GM15510 (cell line): Measurements from ENCODE around the gene UNC13B.

Source experiments
- POLR2A ChIP-seq: IDR thresholded peaks from 3 replicates; pipeline ENCODE4 v1.6.1; 2011; ENCODE audit warnings: borderline replicate concordance; ENCODE audit not compliant: insufficient read length; ENCODE audit errors: extremely low read depth

The UNC13B gene

DNA sequence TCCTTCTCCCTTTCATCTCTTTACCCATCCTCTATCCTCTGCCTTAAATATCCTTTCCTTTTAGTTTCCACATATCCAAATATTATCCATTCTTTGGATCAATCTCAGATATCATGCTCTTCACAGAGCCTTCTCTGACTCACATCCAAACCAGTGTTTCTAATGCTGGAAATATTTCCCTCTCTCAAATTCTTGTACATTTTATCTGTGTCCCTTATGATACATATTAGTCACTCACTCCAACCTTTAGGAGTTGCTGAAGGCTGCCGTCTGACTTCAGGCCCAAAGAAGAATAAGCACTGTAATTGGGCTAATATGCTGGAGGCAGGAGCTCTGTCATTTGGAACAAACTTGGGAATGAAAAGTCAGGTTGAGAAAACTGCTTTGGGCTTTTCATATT is 171.7 kb downstream of the UNC13B start:
- no peak for TF ChIP-seq POLR2A

GRCh38 chr9:35335164-35335563 is 173.4 kb downstream of the UNC13B start:
- no peak for TF ChIP-seq POLR2A

DNA sequence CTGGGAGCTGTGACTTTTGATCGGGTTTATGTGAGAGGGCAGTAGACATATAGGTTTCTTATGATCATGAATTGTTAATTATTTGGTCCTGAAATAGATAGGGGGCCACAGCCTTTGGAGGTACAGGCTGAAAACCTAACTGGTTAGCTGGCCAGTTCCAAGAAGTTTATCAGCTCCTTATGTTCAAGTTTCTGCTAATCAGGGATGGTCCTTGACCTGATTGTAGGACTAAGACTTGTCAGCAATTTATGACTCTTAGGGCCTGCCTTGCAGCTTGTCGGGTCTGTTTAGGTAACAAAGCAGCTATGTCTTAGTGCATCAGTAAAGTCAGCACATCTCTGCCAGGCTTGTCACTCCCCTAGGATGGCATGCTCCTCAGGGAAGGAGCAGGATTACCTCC is 176.3 kb downstream of the UNC13B start:
- no peak for TF ChIP-seq POLR2A

DNA sequence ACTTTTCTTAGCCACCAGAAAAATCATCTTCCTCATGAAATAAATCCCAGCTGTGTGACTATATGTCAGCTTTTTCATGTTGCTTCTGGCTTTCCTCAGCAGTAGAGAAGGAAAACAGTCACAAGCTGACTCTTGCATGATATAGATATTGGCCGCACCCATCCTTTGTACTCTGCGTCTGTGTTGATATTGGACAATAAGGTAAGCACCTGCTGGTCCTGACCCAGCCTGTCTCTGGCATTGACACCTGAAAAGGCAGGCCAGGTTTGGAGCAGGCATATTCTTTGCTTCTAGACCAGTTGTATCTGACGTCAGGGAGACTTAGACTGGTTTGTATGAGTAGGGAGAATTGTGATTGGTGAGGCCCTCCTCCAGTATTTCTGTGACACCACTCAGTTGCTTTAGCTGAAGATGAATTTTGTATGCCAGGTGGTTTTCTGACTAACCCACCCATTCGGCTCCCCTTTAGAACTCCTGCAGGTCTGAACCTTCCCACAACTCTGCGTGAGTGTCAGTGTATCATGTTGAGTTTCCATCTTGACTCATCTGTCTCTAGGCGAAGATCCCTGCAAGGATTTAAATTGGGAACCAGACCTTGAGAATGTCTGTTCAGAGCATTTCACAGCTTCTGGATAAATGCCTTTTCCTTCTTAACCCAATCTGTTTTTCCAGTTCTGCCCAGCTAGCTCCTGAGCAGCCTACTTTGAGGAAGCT is 176.9 kb downstream of the UNC13B start:
- TF ChIP-seq POLR2A = no peak

DNA sequence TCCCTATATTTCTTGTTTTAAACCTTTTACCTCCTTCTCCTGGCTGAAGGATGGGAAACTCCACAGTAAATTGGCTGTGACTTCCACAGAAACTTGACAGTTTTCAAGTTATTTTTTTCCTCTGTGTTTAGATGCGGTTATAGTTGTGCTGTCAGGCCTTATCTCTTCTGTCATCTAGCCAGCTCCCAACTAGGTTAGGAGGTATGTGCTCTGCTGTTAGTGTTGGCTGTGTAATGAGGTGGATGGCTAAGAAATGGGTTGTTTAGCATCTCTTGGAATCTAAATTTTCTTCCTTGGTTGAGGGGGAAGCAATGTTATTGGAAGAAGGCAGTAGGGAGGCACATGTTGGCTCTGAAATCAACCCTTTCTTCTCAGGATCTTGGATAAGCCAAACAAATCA is 178.2 kb downstream of the UNC13B start:
- TF ChIP-seq POLR2A = no peak

DNA sequence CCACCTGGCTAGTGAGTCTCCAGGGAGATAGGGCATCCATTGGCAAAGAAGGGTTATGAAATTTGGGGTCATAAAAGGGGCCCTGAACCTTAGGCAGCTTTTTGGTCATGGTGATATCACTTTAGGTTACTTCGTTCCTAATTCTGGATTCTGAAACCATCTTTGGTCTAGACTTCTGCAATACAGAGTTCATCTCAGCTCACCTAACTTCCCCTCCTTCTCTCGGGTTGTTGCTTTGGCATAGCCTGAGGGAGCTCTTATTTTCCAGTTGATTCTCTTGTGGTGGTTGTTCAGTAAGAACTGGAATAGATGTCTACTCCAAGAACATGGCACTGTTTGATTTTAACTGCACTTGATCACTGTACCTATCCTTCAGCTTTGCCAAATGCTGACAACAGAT is 179.2 kb downstream of the UNC13B start:
- no peak for TF ChIP-seq POLR2A

DNA sequence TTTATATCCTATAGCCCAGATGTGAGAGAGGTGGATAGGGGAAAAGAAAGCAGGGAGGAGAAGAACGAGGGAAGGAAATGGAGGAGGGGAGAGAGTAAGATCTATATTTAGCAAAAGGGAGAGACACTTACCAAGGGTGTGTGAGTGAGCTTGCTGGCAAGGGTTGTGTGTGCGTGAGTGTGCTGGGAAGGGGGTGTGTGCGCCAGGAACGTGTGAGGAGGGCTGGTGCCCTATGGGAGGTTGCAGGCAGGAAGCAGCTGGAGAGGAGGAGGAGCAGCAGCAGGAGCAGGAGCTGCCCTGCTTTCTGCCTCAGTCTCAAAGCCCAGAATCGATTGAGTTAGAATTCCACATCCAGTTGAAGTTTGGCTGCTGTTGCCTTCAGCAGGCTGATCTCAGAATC is 179.8 kb downstream of the UNC13B start:
- TF ChIP-seq POLR2A = no peak

GRCh38 chr9:35342221-35342958 is 180.6 kb downstream of the UNC13B start:
- no peak for TF ChIP-seq POLR2A

GRCh38 chr9:35348109-35348508 is 186.3 kb downstream of the UNC13B start:
- no peak for TF ChIP-seq POLR2A

DNA sequence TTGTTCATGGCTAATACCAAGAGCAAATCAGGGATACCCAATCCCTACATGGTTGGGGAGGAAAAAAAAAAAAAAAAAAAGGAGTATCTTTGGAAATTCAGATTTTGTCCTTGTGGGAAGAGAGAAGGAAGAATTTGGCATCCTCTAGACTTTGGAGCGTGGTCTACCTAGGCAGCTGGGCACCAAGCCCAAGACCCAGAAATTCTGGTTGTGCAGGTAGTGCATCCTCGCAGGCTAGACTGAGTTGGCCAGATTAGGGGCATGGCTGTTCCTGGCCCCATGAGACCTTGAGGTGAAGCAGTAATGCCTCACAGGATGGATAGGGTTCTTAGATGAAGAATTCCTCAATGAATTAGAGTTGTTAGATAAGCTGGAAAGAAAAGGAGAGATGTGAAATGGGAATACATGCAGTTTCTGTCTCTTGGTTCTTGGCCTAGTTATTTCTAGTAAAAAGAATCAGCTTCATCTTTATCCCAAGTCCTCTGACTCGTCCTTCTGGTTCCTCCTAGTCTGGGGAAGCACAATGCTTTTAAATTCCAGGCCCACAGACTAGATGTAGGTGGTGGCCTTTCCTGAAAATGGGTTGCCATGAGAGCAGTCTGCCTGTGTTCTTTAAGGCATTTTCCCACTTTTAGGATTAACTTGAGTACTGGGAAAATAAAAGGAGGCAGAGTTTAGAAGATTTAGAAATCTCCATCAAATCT is 187.6 kb downstream of the UNC13B start:
- no peak for TF ChIP-seq POLR2A

- no peak for TF ChIP-seq POLR2A
Observed at GRCh38 chr9:35350212-35350611, 188.4 kb downstream of the UNC13B start.

- TF ChIP-seq POLR2A = no peak
Observed at GRCh38 chr9:35350827-35351549, 189.2 kb downstream of the UNC13B start.

DNA sequence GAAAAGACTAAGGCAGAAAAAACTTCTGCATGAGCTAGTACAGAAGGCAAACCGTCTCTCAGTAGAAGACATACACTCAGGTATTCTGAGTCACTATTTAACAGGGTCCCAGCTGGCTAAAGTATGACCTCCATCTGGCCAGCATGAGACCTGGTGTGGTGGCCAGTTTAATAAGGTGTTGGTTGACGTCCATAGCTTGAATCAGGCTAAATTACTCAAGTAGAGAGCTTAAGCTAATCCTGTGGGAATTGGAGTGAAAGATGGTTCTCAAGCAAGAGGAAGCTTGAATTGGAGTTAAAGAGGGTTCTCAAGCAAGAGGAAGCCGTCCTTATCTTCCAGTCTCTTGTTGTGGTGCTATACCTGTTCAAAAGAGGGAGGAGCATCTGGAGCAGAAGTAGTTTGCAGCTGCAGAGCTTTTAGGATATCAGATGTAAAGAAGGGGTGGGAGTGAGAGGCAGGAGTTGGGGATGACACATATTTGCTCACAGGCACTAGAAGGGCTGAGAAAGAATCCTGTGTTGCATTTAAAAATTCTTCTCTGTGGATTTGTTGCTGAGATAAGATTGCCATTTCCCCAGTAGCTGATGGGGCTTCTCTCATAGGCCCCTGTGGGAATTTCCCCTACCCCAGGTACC is 192.0 kb downstream of the UNC13B start:
- no peak for TF ChIP-seq POLR2A

DNA sequence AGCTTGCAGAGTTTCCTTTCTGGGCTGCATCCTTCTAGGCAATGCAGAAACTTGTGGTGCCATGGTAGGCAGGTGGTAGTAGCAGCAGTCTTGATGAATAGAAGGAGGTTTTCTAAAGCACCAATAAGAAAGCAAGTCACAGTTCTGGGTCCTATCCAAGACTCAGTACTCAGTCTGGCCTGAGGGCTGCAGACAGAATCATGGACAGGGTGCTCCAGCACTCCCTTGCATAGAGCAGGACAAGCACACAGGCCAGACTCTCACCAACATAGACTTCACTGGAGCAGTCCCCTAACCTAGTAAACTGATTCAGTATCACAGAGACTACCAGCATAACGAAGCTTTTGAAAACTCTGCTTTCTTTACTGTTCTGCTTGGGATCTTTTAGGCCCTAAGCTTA is 194.1 kb downstream of the UNC13B start:
- no peak for TF ChIP-seq POLR2A

GRCh38 chr9:35357116-35357515 is 195.3 kb downstream of the UNC13B start:
- TF ChIP-seq POLR2A = no peak

DNA sequence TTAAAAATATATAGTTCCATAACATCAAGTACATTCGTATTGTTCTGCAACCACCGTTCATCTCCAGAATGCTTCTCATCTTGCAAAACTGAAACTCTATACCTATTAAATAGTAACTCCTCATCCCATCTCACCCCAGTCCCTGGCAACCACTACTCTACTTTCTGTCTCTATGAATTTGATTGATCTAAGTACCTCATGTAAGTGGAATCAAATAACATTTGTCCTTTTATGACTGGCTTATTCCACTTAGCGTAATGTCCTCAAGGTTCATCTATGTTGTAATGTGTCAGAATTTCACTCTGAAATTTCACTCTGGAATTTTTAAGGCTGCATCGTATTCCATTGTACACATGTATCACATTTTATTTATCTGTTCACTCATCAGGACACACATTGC is 196.0 kb downstream of the UNC13B start:
- no peak for TF ChIP-seq POLR2A
